A549 (cell line): ENCODE results near the gene NHERF1.

Experiments
- CEBPB ChIP-seq, 2 experiments: fragments of >200 bp in 1 of 2; sonication (Bioruptor Twin) in 1 of 2; formaldehyde crosslinking in 1 of 2; IDR thresholded peaks; 2 replicates each; pipeline ENCODE4 v1.6.1; 2012 to 2016
- CHD2 ChIP-seq: fragments of 150-350 bp; IDR thresholded peaks from 2 replicates; pipeline ENCODE4 v1.6.1; 2014; ENCODE audit warnings: low read length; ENCODE audit not compliant: partially characterized antibody
- CTCF ChIP-seq: fragments of >200 bp; sonication (Bioruptor Twin); formaldehyde crosslinking; IDR thresholded peaks from 3 replicates; pipeline ENCODE4 v1.5.1; 2016
- KDM1A ChIP-seq: fragments of 200-600 bp; sonication (generic); IDR thresholded peaks from 2 replicates; pipeline ENCODE4 v1.6.1; 2016; ENCODE audit warnings: low read depth, mild to moderate bottlenecking
- MAZ ChIP-seq: fragments of 150-350 bp; IDR thresholded peaks from 2 replicates; pipeline ENCODE4 v1.6.1; 2014; ENCODE audit warnings: antibody characterized with exemption, low read depth, low read length, borderline replicate concordance
- POLR2A ChIP-seq: IDR thresholded peaks from 2 replicates; pipeline ENCODE4 v1.6.1; 2012; ENCODE audit warnings: mild to moderate bottlenecking, low read length
- TF ChIP-seq, protein P1 (sequence below): IDR thresholded peaks from 2 replicates; pipeline ENCODE4 v1.6.1; 2012

GRCh38 chr17:74746922-74747321 is 1.5 kb upstream of the NHERF1 start:
- TF ChIP-seq CHD2 (no peak), MAZ (no peak), CTCF (no peak), POLR2A (no peak), CEBPB (IDR thresholded peaks at IDR 0.05) (no peak), KDM1A (no peak)
- TF ChIP-seq, protein P1, sequence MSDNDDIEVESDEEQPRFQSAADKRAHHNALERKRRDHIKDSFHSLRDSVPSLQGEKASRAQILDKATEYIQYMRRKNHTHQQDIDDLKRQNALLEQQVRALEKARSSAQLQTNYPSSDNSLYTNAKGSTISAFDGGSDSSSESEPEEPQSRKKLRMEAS, result no peak
